H1 (cell line): ENCODE measurements around the gene PPIAL4G. TPM values are rescaled to one million over a fixed set of nuclear protein-coding genes. Genes with fewer than 3 reads are reported as not detected.
"Not testable (repeated sequence)": the region's sequence is repeated elsewhere in the genome, so short reads cannot be mapped to it uniquely, and the experiment has no call there.

ENCODE experiments used
- CTCF ChIA-PET: fragments of 300-600 bp; sonication (Branson Sonifier 250); formaldehyde crosslinking; loops from one replicate; lab custom pipeline; 2021; ENCODE audit not compliant: partially characterized antibody; lab: Charles Lee
- POLR2A ChIA-PET: fragments of 300-600 bp; sonication (Branson Sonifier 250); formaldehyde crosslinking; loops from one replicate; lab custom pipeline; 2021; ENCODE audit warnings: inconsistent platforms; ENCODE audit not compliant: partially characterized antibody; lab: Charles Lee
- DNase-seq, 2 experiments: peaks; one replicate each; pipeline versions ENCODE4 v3.0.0 to v3.0.0-alpha.2; 2010 to 2022; ENCODE audit warnings: low spot score in 2 of 2, low read depth in 1 of 2, mixed read lengths in 1 of 2
- FAIRE-seq: peaks from 2 replicates; lab custom pipeline; 2011; peaks lifted over from hg19 to GRCh38; lab: Jason Lieb, UNC
- H2AFZ ChIP-seq: 2 replicates; pipeline ENCODE4 v1.8.1; 2012; ENCODE audit warnings: low read length, inconsistent platforms
- H2AK5ac ChIP-seq: 2 replicates; pipeline ENCODE4 v1.6.1; 2013; ENCODE audit warnings: low read depth, low read length
- H2BK120ac ChIP-seq: replicated peaks from 2 replicates; pipeline ENCODE3; 2013; ENCODE audit warnings: low read depth, low read length, inconsistent platforms
- H2BK12ac ChIP-seq: 2 replicates; pipeline ENCODE4 v1.6.1; 2013; ENCODE audit warnings: low read depth, low read length
- H2BK15ac ChIP-seq: 2 replicates; pipeline ENCODE4 v1.6.1; 2013; ENCODE audit warnings: low read length
- H2BK20ac ChIP-seq: 2 replicates; pipeline ENCODE4 v1.6.1; 2013; ENCODE audit warnings: low read length
- H2BK5ac ChIP-seq: 2 replicates; pipeline ENCODE4 v1.6.1; 2013; ENCODE audit warnings: low read depth, low read length
- H3K14ac ChIP-seq: 2 replicates; pipeline ENCODE4 v1.6.1; 2013; ENCODE audit warnings: inconsistent platforms; ENCODE audit not compliant: insufficient read length
- H3K18ac ChIP-seq: 2 replicates; pipeline ENCODE4 v1.6.1; 2013; ENCODE audit warnings: low read length; ENCODE audit errors: extremely low read depth
- H3K23ac ChIP-seq: 2 replicates; pipeline ENCODE4 v1.6.1; 2013; ENCODE audit warnings: inconsistent platforms; ENCODE audit not compliant: insufficient read length
- H3K23me2 ChIP-seq: 2 replicates; pipeline ENCODE4 v1.6.1; 2013; ENCODE audit warnings: low read depth, low read length
- H3K27ac ChIP-seq: 2 replicates; pipeline ENCODE4 v1.6.1; 2011; ENCODE audit warnings: low read depth, low read length, inconsistent platforms
- H3K27me3 ChIP-seq, 4 experiments: replicated peaks in 1 of 4; 1 replicate in 1 of 4; 2 replicates in 3 of 4; pipeline versions ENCODE4 v1.6.1 to v1.8.1; 2011 to 2013; ENCODE audit warnings: low read length in 3 of 4, mild to moderate bottlenecking in 3 of 4, inconsistent platforms in 2 of 4, mixed read lengths in 2 of 4, moderate library complexity in 1 of 4; ENCODE audit not compliant: control insufficient read depth in 3 of 4, insufficient read depth in 3 of 4; ENCODE audit errors: extremely low read depth in 1 of 4
- H3K36me3 ChIP-seq, 4 experiments: 2 replicates each; pipeline versions ENCODE4 v1.6.1 to v1.8.1; 2011 to 2013; ENCODE audit warnings: mild to moderate bottlenecking in 4 of 4, low read length in 3 of 4, moderate library complexity in 2 of 4, control low read depth in 1 of 4, inconsistent platforms in 1 of 4; ENCODE audit not compliant: insufficient read depth in 4 of 4, control insufficient read depth in 2 of 4
- H3K4ac ChIP-seq: replicated peaks from 2 replicates; pipeline ENCODE3; 2013; ENCODE audit warnings: low read length, low read depth, mixed read lengths, inconsistent platforms; ENCODE audit not compliant: insufficient read length
- H3K4me1 ChIP-seq, 4 experiments: replicated peaks in 1 of 4; 1 replicate in 1 of 4; 2 replicates in 3 of 4; pipeline versions ENCODE4 v1.6.1 to v1.8.1; 2011 to 2013; ENCODE audit warnings: low read length in 3 of 4, inconsistent platforms in 2 of 4, mixed read lengths in 1 of 4; ENCODE audit not compliant: insufficient read depth in 4 of 4, control insufficient read depth in 3 of 4
- H3K4me2 ChIP-seq, 2 experiments: 2 replicates each; pipeline versions ENCODE4 v1.6.1 to v1.8.1; 2011 to 2013; ENCODE audit warnings: low read depth in 2 of 2, low read length in 2 of 2, control low read depth in 1 of 2, inconsistent platforms in 1 of 2, mild to moderate bottlenecking in 1 of 2; ENCODE audit not compliant: insufficient read depth in 1 of 2
- H3K4me3 ChIP-seq, 4 experiments: fragments of 200-600, 300-600 bp in 1 of 4; sonication (generic), shearing (Covaris generic), sonication (Bioruptor Twin) in 1 of 4; 2 replicates each; pipeline versions ENCODE4 v1.5.1 to v1.8.1; 2011 to 2016; ENCODE audit warnings: low read length in 4 of 4, low read depth in 3 of 4, control low read depth in 2 of 4, inconsistent platforms in 2 of 4, mild to moderate bottlenecking in 2 of 4, mixed read lengths in 1 of 4, moderate library complexity in 1 of 4; ENCODE audit not compliant: insufficient read depth in 2 of 4; ENCODE audit errors: extremely low read depth in 1 of 4
- H3K56ac ChIP-seq: replicated peaks from 2 replicates; pipeline ENCODE3; 2013; ENCODE audit warnings: low read depth, mild to moderate bottlenecking, mixed read lengths, low read length, inconsistent platforms; ENCODE audit not compliant: insufficient read length
- H3K79me1 ChIP-seq: 2 replicates; pipeline ENCODE4 v1.6.1; 2013; ENCODE audit warnings: low read depth, low read length, control low read depth
- H3K79me2 ChIP-seq, 2 experiments: 2 replicates each; pipeline versions ENCODE4 v1.6.1 to v1.8.1; 2012 to 2013; ENCODE audit warnings: low read length in 2 of 2, mild to moderate bottlenecking in 2 of 2, inconsistent platforms in 1 of 2; ENCODE audit not compliant: insufficient read depth in 2 of 2, control insufficient read depth in 1 of 2
- H3K9ac ChIP-seq, 4 experiments: replicated peaks in 1 of 4; 1 replicate in 1 of 4; 2 replicates in 3 of 4; pipeline versions ENCODE4 v1.6.1 to v1.8.1; 2011 to 2013; ENCODE audit warnings: low read depth in 3 of 4, low read length in 3 of 4, control low read depth in 2 of 4, mild to moderate bottlenecking in 2 of 4, moderate library complexity in 2 of 4, inconsistent platforms in 1 of 4; ENCODE audit errors: extremely low read depth in 1 of 4
- H3K9me3 ChIP-seq, 2 experiments: 2 replicates each; pipeline versions ENCODE4 v1.6.1 to v1.8.1; 2012 to 2013; ENCODE audit warnings: mild to moderate bottlenecking in 2 of 2, moderate library complexity in 2 of 2, control low read depth in 1 of 2, inconsistent platforms in 1 of 2, low read depth in 1 of 2, low read length in 1 of 2, mixed read lengths in 1 of 2; ENCODE audit not compliant: insufficient read depth in 2 of 2
- H4K20me1 ChIP-seq, 2 experiments: replicated peaks in 1 of 2; 2 replicates each; pipeline versions ENCODE3 to v1.8.1; 2011 to 2013; ENCODE audit warnings: inconsistent platforms in 2 of 2, low read length in 2 of 2, mild to moderate bottlenecking in 1 of 2; ENCODE audit not compliant: insufficient read depth in 2 of 2, control insufficient read depth in 1 of 2
- H4K5ac ChIP-seq: 2 replicates; pipeline ENCODE4 v1.6.1; 2013; ENCODE audit warnings: low read length, low read depth, mixed read lengths, inconsistent platforms; ENCODE audit not compliant: insufficient read length
- H4K8ac ChIP-seq: 2 replicates; pipeline ENCODE4 v1.8.0; 2013; ENCODE audit warnings: mild to moderate bottlenecking, moderate library complexity, low read length, inconsistent platforms; ENCODE audit not compliant: insufficient read depth; ENCODE audit errors: extremely low read depth
- H4K91ac ChIP-seq: replicated peaks from 2 replicates; pipeline ENCODE3; 2013; ENCODE audit warnings: low read length, mixed read lengths, inconsistent platforms; ENCODE audit not compliant: insufficient read length
- CEBPB ChIP-seq: IDR thresholded peaks from 2 replicates; pipeline ENCODE4 v1.6.1; 2012; ENCODE audit warnings: low read depth, low read length
- TBP ChIP-seq: IDR thresholded peaks from 2 replicates; pipeline ENCODE4 v1.6.1; 2011; ENCODE audit warnings: low read depth, low read length, improper control_type of control experiment
- WGBS, 2 experiments: shearing (Covaris generic) in 1 of 2; methylation state at CpG; one replicate each; pipeline versions ENCODE4 v1.1.6 to v1.1.7; 2013 to 2015; ENCODE audit warnings: low lambda C conversion rate in 2 of 2, mixed read lengths in 2 of 2, inconsistent platforms in 1 of 2, low coverage in 1 of 2, missing lambda C conversion rate in 1 of 2; ENCODE audit not compliant: insufficient replicate concordance in 2 of 2, insufficient coverage in 1 of 2, insufficient read length in 1 of 2; ENCODE audit errors: extremely low coverage in 1 of 2, missing lambda C conversion rate in 1 of 2; 5-methylcytosine and 5-hydroxymethylcytosine counted together
- polyA plus RNA-seq, 7 experiments: library from polyadenylated mRNA; depleted of rRNA in 3 of 7; stranded (reverse) in 5 of 7; unstranded in 2 of 7; fragments of >200 nt in 5 of 7; fragments of 200-250 nt in 2 of 7; gene quantifications; 1 replicate in 5 of 7; 2 replicates in 1 of 7; 4 replicates in 1 of 7; pipeline versions ENCODE4 v1.2.1 to v1.2.3, GENCODE V29; 2011 to 2013; ENCODE audit warnings: missing spikeins in 2 of 7, mixed read lengths in 2 of 7
- total RNA-seq: library from RNA; stranded (reverse); fragmentation: NEBNext Ultra II Directional; extraction: Animal tissue kit (Norgen Biotek cat#: 25700); gene quantifications from 2 replicates; pipeline ENCODE4 v1.2.1, GENCODE V29; 2021

The PPIAL4G gene
- total and polyA plus RNA-seq, 2 of the 8 experiments (the other 6 are each of a cell fraction or from before 2014, with no cell fraction given), result not detected

GRCh38 chr1:148529101-148529567, 46.0 kb upstream of the PPIAL4G start:
- H3K79me2 ChIP-seq, H3K27me3 ChIP-seq, H3K9ac ChIP-seq, H3K56ac ChIP-seq, H2BK120ac ChIP-seq, H2BK12ac ChIP-seq, H3K4me1 ChIP-seq, H3K79me1 ChIP-seq, H3K23me2 ChIP-seq, H3K36me3 ChIP-seq, POLR2A ChIA-PET, H3K18ac ChIP-seq, H2BK20ac ChIP-seq, H4K20me1 ChIP-seq, H3K4ac ChIP-seq, H4K8ac ChIP-seq, H4K5ac ChIP-seq, FAIRE-seq, H2AFZ ChIP-seq, H3K9me3 ChIP-seq, H3K23ac ChIP-seq, H3K14ac ChIP-seq, H2AK5ac ChIP-seq, H2BK5ac ChIP-seq, H2BK15ac ChIP-seq, H4K91ac ChIP-seq, H3K27ac ChIP-seq, CTCF ChIA-PET: not testable (repeated sequence)
- DNase-seq, result peak; percentile 47 to 85
- 5% methylated on average over 15 of the region's 25 CpGs; no CpG with 5 or more reads in 1 of the 2 experiments for WGBS, 2 experiments
- TF ChIP-seq TBP (peak; percentile 92), CEBPB (peak; percentile 57)
- H3K4me3 ChIP-seq, result peak overlapping the region; percentile 14 to 47 (median 20); a peak in 5 of 8 replicates
- H3K4me2 ChIP-seq, result peak overlapping the region in 1 of 2 experiments; percentile 13; a peak in 2 of 4 replicates

GRCh38 chr1:148528591-148528990, 45.5 kb upstream of the PPIAL4G start:
- POLR2A ChIA-PET, CTCF ChIA-PET: not testable (repeated sequence)

More at GRCh38 chr1:148528591-148528990, 45.5 kb upstream of the PPIAL4G start:
- not testable (repeated sequence) for H3K9me3 ChIP-seq, H3K9ac ChIP-seq, H2AFZ ChIP-seq, H3K79me1 ChIP-seq, H2BK120ac ChIP-seq, H3K36me3 ChIP-seq, H3K18ac ChIP-seq, H3K4ac ChIP-seq, H3K23me2 ChIP-seq, H3K23ac ChIP-seq, DNase-seq, H4K91ac ChIP-seq, FAIRE-seq, H3K56ac ChIP-seq, H4K8ac ChIP-seq, H4K5ac ChIP-seq, H2BK20ac ChIP-seq, H3K4me2 ChIP-seq, H3K27me3 ChIP-seq, H4K20me1 ChIP-seq, H3K79me2 ChIP-seq, H3K27ac ChIP-seq, H2AK5ac ChIP-seq, H2BK5ac ChIP-seq, H2BK12ac ChIP-seq, H3K4me1 ChIP-seq, H3K14ac ChIP-seq, H2BK15ac ChIP-seq
- H3K4me3 ChIP-seq, result 0 out of 8 replicates have a peak overlapping the region, but pooled peaks of 1 of the 4 experiments have one; percentile 47
- no CpG with 5 or more reads among the region's 24 CpGs for WGBS, 2 experiments
